GM18870 (cell line): Measurements from ENCODE around the gene ZNG1C.
"Not testable (repeated sequence)": the region's sequence is repeated elsewhere in the genome, so short reads cannot be mapped to it uniquely, and the experiment has no call there.

Source experiments
- ATAC-seq: cut with Tn5 transposase; IDR thresholded peaks from one replicate; pipeline ENCODE4 v1.9.1; 2021; ENCODE audit warnings: moderate library complexity; ENCODE audit not compliant: unreplicated experiment

Gene ZNG1C

GRCh38 chr9:68241683-68242082, at the start of gene ZNG1C:
Gene ZNG1C, plus strand, starts transcription at chr9:68241983. Its CDS starts 49 bp downstream, at chr9:68242032.
- not testable (repeated sequence) for ATAC-seq

- ATAC-seq = not testable (repeated sequence)
Measured at GRCh38 chr9:68242437-68242836, 654 bp downstream of the ZNG1C start.

GRCh38 chr9:68281041-68281440, 39.3 kb downstream of the ZNG1C start:
- not testable (repeated sequence) for ATAC-seq

DNA sequence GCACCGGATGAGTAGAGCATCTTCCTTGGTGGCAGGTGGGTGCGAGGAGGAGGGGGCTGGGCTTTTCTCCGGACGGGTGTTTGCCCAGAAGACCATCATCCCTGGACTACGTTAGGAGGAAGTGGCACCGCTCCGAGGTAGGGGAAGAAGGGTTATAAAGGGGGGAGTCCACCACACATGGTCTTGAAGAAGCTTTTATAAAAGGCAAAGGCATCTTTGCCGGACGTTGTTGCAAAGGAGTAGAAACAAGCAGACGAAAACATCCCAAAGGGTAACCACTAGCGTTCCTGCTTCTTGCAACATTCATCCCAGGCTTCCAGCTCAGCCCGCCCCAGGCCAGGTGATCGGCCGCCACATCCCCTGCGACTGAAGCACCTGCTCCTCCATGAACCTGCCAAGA, 60.8 kb downstream of the ZNG1C start, which contains the start of gene FOXD4L3:
Gene FOXD4L3, plus strand, starts transcription at position 301 of the 400 bp plus-strand sequence. Its CDS starts 85 bp downstream, at position 386.
- ATAC-seq = not testable (repeated sequence)

DNA sequence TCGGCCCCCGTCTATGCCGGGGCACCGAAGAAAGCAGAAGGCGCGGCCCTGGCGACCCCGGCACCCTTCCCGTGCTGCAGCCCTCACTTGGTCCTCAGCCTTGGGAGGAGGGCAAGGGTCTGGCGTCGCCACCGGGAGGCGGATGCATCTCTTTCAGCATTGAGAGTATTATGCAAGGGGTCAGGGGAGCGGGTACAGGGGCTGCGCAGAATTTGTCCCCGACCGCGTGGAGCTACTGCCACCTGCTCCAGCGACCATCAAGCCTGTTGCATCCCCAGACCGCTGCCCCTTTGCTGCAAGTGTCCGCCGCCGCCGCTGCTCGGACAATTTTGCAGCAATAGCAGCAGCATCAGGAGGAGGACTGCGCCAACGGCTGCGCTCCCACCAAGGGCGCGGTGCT, 62.0 kb downstream of the ZNG1C start:
- not testable (repeated sequence) for ATAC-seq

GRCh38 chr9:68304212-68304611, 62.4 kb downstream of the ZNG1C start:
- ATAC-seq = not testable (repeated sequence)

GRCh38 chr9:68304777-68305176, 63.0 kb downstream of the ZNG1C start:
- not testable (repeated sequence) for ATAC-seq

GRCh38 chr9:68305680-68306285, 64.0 kb downstream of the ZNG1C start:
- ATAC-seq = not testable (repeated sequence)

DNA sequence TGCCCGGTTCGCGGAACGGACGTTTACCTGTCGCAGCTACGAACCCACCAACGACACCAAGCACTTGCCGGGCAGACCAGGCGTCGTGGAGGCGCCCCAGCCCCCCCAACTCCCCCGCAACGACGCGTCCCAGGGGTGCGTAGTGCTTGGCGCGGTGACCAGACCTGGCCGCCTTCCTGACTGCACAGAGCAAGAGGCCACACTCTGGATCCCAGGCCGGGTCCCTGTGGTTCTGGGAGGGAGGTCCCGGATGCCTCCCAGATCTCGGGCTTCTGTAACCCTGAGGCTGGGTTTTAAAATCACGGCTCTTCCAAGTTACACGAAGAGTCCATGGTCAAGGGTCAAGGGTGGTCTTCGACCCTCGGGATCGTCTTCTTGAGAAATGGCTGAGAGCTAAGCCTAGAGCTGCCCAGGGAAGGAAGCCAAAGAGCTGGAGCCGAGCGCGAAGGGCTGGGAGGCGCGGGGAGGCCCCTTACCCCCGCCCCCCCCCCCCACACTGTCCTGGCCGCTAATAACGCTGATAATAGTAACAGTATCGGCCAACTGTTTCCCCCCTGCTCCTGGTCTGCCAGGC, 64.7 kb downstream of the ZNG1C start:
- not testable (repeated sequence) for ATAC-seq

- ATAC-seq = not testable (repeated sequence)
Measured at GRCh38 chr9:68307127-68307526, 65.3 kb downstream of the ZNG1C start.

DNA sequence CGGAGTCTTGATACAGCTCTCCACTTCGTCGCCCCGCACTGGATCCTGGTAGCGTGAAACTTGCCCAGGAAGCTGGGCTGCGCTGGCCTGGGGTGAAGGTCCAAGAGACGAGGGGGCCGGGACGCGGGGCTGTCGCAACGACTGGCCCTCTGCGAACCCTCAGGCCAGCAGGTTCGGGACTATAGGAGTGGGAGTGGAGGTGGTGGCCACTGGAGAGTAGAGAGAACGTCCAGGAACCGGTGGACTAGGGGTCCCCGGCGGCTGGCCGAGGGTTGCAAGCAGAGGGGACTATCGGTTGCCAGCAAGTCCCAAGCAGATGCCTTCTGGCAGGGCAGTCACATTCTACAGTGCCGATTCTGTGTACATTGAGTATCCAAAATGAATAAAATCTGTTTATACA, 65.9 kb downstream of the ZNG1C start:
- ATAC-seq = not testable (repeated sequence)

GRCh38 chr9:68311208-68311607, 69.4 kb downstream of the ZNG1C start:
- ATAC-seq = not testable (repeated sequence)

DNA sequence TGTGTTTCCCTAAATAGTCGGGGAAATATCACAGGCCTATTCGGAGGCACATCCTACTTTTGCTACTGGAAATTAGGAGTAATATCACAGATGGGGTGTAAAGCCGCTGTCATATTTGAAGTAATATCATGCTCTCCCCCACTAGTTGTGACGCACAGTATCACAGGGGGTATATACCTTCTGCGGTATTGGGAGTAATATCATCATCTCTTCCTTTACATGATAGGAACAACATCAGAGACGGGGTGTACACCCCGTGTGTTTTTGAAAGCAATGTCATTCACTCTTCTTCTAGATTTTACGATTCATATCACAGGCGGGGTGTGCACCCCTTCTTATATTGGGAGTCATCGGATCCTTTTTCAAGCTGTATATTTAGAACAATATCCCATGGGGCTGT, 76.4 kb downstream of the ZNG1C start:
- not testable (repeated sequence) for ATAC-seq

GRCh38 chr9:68323749-68324148, 82.0 kb downstream of the ZNG1C start:
- ATAC-seq = not testable (repeated sequence)

DNA sequence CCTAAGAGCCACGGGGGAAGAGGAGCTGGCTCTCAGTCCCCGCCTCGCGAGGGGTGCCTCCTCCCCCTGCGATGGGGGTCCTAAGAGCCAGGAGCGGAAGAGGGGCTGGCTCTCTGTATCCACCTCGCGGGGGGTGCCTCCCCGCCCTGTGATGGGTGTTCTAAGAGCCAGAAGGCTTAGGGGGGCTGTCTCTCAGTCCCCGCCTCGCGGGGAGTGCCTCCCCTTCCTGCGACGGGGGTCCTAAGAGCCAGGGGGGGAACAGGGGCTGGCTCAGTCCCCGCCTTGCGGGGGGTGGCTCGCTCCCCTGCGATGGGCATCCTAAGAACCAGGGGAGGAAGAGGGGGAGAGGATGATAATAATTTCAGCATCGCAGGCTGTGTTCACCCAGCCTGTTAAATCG, 82.7 kb downstream of the ZNG1C start:
- ATAC-seq = not testable (repeated sequence)

DNA sequence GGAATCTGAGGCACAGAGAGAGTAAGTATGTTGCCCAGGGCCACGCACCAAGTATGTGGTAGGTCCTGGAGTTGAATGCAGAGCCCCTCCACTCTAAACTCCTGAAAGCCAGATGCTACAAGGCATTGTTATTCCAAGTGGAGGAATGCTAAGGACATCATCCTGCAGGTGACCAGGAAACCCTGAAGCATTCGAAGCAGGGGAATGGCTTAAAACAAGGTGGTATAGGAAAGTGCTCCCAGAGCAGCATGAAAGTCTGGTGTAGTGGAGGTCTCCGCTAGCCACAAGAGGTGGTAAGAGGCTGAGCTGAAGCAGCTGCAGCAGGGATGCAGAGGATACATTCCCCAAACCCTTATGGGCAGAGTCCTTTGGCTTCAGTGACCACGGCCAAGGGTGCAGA, 87.3 kb downstream of the ZNG1C start:
- not testable (repeated sequence) for ATAC-seq

GRCh38 chr9:68330531-68331173, 88.9 kb downstream of the ZNG1C start:
- not testable (repeated sequence) for ATAC-seq

GRCh38 chr9:68332122-68332521, 90.3 kb downstream of the ZNG1C start:
- ATAC-seq = not testable (repeated sequence)

GRCh38 chr9:68335935-68336334, 94.2 kb downstream of the ZNG1C start:
- ATAC-seq = not testable (repeated sequence)

GRCh38 chr9:68336639-68337339, 95.0 kb downstream of the ZNG1C start:
- not testable (repeated sequence) for ATAC-seq

DNA sequence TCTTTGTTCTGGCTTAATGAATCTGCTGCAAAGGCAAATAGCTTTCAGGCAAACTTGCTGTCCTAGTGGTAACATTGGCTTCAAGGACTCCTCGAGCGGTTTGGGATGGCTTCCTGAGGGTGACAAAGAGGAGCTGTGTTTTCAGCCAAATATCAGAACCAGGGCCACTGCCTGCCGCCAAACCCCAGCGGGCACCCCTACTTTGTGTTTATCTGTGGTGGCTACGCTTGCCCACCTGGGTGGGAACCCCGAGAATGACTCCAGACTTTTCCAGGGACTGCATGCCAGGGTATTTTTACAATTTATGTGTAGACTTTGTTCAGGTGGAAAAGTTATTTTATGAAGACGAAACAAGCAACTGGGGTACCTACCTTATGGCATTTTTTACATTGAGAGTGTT, 96.2 kb downstream of the ZNG1C start:
- not testable (repeated sequence) for ATAC-seq
